ENCODE measurements around the gene ZFP69. TPM values are rescaled to one million over a fixed set of nuclear protein-coding genes. Genes with fewer than 3 reads are reported as not detected.

Gene ZFP69
- total RNA-seq = 1 to 10 TPM; 2.3 to 5.4 (median 3.6) TPM
- 1 to 10 TPM; 1.9 to 4.5 TPM for polyA plus RNA-seq
- long read RNA-seq, donor 1, partial matches to known transcripts = 1 of 3 reads
- long read RNA-seq, donor 1, other reads (novel, unspliced or antisense) = 2 of 3 reads
- long read RNA-seq, donor 2 = 0 reads
- long read RNA-seq, donor 3, partial matches to known transcripts = 1 of 9 reads
- long read RNA-seq, donor 3, other reads (novel, unspliced or antisense) = 7 of 9 reads

DNA sequence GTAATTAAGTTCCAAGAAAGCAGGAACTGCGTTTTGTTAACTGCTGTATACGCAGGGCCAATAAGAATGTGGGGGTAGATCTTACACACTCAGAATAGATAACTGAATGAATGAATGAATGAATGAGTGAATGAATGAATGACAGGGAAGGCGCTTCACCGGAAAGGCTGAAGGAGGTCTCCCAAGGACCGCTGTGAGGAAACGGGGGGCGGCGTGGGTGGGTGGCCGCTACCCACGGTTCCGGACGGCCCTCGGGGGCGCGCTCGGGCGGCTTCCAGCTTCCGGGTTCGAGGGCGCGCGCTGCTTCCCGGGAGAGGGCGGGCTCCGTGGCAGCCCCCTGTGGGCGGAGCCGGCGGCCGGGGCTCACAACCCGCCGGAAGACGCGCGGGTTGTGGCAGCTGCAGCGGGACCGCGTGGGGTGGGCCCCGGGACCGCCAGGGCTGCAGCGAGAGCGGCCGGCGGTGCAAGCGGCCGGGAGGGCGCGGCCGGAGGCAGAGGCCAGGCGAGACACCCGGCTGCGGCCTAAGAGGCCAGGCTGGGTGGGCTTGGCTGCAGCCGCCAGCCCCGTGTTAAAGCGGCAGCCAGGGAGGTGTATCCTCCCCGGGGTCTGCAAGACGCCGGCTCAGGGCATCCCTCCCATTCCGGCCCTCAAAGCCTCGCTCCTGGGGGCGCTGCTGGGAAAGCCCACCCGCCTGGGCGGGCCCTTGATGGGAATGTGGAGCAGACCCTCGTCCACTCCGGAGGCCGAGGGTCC lies at the start of gene ZFP69:
TSS of gene ZFP69 (plus strand) at position 367 of the 754 bp plus-strand sequence. CDS start 2,072 bp downstream, outside the sequence.
- intact Hi-C loops (cut with DNase I) = no loop called here
- no peak within 1 kb of the TSS for H3K27ac ChIP-seq
- H3K4me1 ChIP-seq (ENCODE audit: insufficient read depth) = peaks cover 2% of the 10 kb centered on the region
- 0 to 1% (median 1%) methylated on average over 45 to 65 of the region's 65 CpGs for WGBS, 3 donors
- no peaks in the 10 kb centered on the region for H3K27me3 ChIP-seq
- DNase-seq = peak; percentile 59 to 84 (median 76)
- H3K4me3 ChIP-seq = peak within 1 kb of the TSS; percentile 66
- no peaks in the 10 kb centered on the region for H3K9me3 ChIP-seq
- no peaks in the 10 kb centered on the region for H3K36me3 ChIP-seq
- TF ChIP-seq, protein P1, sequence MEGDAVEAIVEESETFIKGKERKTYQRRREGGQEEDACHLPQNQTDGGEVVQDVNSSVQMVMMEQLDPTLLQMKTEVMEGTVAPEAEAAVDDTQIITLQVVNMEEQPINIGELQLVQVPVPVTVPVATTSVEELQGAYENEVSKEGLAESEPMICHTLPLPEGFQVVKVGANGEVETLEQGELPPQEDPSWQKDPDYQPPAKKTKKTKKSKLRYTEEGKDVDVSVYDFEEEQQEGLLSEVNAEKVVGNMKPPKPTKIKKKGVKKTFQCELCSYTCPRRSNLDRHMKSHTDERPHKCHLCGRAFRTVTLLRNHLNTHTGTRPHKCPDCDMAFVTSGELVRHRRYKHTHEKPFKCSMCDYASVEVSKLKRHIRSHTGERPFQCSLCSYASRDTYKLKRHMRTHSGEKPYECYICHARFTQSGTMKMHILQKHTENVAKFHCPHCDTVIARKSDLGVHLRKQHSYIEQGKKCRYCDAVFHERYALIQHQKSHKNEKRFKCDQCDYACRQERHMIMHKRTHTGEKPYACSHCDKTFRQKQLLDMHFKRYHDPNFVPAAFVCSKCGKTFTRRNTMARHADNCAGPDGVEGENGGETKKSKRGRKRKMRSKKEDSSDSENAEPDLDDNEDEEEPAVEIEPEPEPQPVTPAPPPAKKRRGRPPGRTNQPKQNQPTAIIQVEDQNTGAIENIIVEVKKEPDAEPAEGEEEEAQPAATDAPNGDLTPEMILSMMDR (IDR thresholded peaks at IDR 0.05) = no peak
- TF ChIP-seq POLR2A (IDR thresholded peaks at IDR 0.05) (no peak), EP300 (IDR thresholded peaks at IDR 0.05) (no peak)

DNA sequence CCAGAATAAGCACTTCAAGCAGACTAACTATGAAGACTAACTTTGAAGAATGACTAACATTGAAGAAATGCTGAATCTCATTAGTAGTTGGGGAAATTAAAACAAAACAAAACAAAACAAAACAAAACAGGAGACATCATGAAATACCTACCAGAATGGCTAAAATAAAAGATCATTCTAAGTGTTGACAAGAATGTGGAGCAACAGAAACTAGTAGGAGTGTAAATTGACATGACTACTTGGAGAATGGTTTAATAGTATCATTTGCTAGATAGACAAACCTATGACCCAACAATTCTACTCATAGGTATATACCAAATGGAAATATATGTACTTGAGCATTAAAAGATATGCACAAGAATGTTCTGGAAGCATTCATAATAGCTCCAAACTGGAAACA lies 45.7 kb upstream of the ZFP69 start:
- Histone ChIP-seq H3K4me1 (ENCODE audit: insufficient read depth) (no peaks in the 10 kb centered on the region), H3K4me3 (no peak overlapping the region), H3K36me3 (no peaks in the 10 kb centered on the region), H3K27me3 (no peaks in the 10 kb centered on the region), H3K27ac (no peak overlapping the region), H3K9me3 (no peaks in the 10 kb centered on the region)
- intact Hi-C loops (cut with DNase I) = no loop called here
- TF ChIP-seq, protein P1 (IDR thresholded peaks at IDR 0.05) = no peak
- TF ChIP-seq EP300 (IDR thresholded peaks at IDR 0.05) (no peak), POLR2A (IDR thresholded peaks at IDR 0.05) (no peak)
- DNase-seq = no peak

DNA sequence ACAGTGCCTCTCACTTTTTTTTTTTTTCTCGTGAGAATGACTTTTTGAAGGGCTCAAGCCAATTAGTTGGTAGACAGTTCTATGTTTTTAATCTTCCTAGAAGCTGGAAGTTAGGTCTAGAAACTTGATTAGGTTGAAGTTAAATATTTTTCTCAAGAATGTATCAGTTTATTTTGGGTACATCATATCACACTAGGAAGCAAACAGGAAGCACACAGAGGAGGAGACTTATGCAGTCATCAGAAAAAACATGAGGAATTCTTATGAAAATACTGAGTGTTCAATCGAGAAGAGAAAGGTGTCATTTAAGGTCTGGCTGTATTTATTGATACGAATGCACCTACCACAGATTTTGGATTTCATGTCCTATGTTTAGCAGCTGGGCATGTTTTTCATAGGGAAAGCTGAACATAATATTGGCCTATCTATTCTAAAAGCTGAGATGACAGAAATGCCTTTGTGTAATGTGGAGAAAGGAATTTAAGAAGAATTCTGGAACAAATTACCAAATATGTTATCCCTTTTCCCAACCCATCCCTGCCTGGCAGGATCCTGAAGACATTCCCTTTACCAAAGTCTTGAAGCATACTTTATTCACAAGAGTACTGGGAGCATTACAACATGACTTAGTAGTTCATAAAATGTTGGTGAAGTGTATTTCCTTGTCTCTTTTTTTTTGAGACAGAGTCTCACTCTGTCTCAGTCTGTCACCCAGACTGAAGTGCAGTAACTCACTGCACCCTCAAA lies 44.3 kb upstream of the ZFP69 start:
- no peaks in the 10 kb centered on the region for H3K36me3 ChIP-seq
- no peak overlapping the region for H3K27ac ChIP-seq
- DNase-seq = no peak
- no peak overlapping the region for H3K4me3 ChIP-seq
- no peaks in the 10 kb centered on the region for H3K27me3 ChIP-seq
- no peaks in the 10 kb centered on the region for H3K4me1 ChIP-seq (ENCODE audit: insufficient read depth)
- intact Hi-C loops (cut with DNase I) = no loop called here
- TF ChIP-seq, protein P1 (IDR thresholded peaks at IDR 0.05) = no peak
- TF ChIP-seq POLR2A (IDR thresholded peaks at IDR 0.05) (no peak), EP300 (IDR thresholded peaks at IDR 0.05) (no peak)
- H3K9me3 ChIP-seq = no peaks in the 10 kb centered on the region
- 3 to 25% (median 10%) methylated on average over 3 of the region's 3 CpGs for WGBS, 3 donors

DNA sequence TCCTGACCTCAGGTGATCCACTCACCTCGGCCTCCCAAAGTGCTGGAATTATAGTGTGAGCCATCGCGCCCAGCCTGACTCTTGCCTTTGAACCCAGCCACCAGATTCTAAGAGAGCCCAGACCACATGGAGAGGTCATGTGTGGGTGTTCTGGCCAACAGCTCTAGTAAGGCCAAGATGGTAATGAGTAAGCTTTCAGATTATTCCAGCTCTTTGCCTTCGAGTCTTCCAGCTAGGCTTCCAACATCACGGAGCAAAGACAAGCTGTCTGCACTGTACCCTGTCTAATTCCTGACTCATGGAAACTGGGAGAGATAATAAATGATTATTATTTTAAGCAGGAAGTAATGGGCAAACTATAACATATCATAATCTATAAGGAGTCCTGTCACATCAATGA lies 41.6 kb upstream of the ZFP69 start:
- Histone ChIP-seq H3K4me3 (no peak overlapping the region), H3K4me1 (ENCODE audit: insufficient read depth) (no peaks in the 10 kb centered on the region), H3K27ac (no peak overlapping the region), H3K36me3 (no peaks in the 10 kb centered on the region), H3K27me3 (no peaks in the 10 kb centered on the region), H3K9me3 (no peaks in the 10 kb centered on the region)
- no peak for DNase-seq
- 76 to 81% (median 76%) methylated on average over 5 of the region's 5 CpGs for WGBS, 3 donors
- TF ChIP-seq POLR2A (IDR thresholded peaks at IDR 0.05) (no peak), EP300 (IDR thresholded peaks at IDR 0.05) (no peak)
- TF ChIP-seq, protein P1 (IDR thresholded peaks at IDR 0.05) = no peak
- intact Hi-C loops (cut with DNase I) = no loop called here
